AG08396 (cell line): ENCODE measurements around the gene FAM186B.
"Not testable (repeated sequence)": the region's sequence is repeated elsewhere in the genome, so short reads cannot be mapped to it uniquely, and the experiment has no call there.

Experiments
- DNase-seq: peaks from one replicate; pipeline ENCODE4 v3.0.0; 2012; ENCODE audit warnings: low spot score, mixed read lengths

Gene FAM186B, protein sequence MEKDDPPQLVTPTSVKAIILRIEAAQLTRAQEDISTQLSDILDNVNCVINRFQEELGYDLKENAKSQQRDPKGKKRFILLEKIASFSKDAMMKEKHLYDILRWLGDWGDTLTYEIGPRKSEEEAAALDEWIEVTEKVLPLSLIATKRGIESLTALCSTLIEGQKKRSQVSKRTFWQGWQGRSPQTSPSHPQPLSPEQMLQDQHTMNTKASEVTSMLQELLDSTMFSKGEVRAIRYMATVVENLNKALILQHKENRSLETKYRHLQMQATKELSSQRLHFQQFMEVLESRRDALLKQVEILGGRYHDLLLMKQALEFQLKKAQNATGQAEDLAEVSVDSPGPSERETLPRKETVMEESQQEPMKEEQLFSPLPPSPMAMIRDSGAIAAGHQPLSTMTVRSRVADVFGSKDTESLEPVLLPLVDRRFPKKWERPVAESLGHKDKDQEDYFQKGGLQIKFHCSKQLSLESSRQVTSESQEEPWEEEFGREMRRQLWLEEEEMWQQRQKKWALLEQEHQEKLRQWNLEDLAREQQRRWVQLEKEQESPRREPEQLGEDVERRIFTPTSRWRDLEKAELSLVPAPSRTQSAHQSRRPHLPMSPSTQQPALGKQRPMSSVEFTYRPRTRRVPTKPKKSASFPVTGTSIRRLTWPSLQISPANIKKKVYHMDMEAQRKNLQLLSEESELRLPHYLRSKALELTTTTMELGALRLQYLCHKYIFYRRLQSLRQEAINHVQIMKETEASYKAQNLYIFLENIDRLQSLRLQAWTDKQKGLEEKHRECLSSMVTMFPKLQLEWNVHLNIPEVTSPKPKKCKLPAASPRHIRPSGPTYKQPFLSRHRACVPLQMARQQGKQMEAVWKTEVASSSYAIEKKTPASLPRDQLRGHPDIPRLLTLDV

DNA sequence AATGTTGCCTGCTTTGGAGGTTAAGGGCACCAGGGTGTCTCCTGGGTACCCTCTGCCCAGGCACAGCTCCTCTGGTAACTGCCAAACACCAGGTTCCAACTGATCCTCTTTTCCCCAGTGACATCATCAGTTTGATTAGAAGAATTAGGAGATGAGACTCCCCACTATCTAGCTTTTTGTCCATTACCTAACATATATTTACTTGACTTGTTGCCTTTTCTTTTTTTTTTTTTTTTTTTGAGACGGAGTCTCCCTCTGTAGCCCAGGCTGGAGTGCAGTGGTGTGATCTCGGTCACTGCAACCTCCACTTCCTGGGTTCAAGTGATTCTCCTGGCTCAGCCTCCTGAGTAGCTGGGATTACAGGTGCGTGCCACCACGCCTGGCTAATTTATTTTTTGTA lies at the start of gene FAM186B:
TSS of gene FAM186B (minus strand) at position 101 of the 400 bp plus-strand sequence. CDS start 162 bp downstream, outside the sequence.
- DNase-seq = not testable (repeated sequence)

- no peak for DNase-seq
Observed at GRCh38 chr12:49654715-49655114, 49.3 kb upstream of the FAM186B start.

DNA sequence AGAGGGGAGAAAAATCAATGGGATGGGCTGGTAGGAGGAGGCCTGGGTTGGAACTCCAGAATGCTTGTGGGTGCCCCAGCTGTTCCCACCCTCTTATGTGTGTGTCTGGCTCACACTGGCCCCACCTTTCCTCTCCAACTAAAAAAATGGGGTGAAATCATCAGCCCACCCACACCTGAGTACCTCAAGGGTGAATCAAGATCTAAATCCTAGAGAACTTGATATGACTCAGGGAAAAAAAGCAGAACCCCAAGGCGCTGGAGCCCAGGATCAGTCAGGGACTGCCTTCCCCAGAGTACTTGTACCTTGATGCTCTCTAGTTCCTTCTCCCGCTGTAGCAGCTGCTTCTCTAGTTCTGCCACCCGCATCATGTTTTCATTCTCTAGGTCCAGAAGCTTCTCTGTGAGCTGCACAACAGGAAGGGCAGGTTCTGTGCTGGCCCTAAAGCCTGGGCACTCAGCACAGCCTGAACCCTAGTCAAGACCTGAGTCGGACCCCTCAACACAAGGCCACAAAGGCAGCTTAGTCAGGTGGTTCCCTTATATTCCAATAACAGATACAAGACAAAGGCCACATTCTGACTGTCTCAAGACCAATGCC lies 47.6 kb upstream of the FAM186B start:
- no peak for DNase-seq

GRCh38 chr12:49651855-49652254 lies 46.4 kb upstream of the FAM186B start:
- no peak for DNase-seq

DNA sequence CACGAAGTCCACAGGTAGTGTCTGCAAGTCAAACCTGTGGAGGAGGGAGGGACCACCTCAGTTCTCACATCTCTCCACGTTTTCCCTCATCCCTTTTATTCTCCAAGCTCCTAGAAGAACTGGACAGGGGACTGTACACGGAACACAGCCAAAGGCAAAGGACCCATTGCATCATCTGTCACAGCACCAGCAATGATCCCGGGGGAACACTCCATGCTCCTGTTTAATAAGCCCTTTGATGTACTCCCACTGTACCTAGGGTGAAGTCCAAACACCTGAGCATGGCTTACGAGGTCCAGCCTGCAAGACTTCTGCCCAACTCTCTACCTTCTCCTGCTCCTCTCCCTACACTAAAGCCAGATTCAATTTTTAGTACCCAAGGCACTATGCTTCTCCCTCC lies 44.5 kb upstream of the FAM186B start:
- DNase-seq = no peak

- no peak for DNase-seq
Observed at GRCh38 chr12:49649445-49649844, 44.0 kb upstream of the FAM186B start.

DNA sequence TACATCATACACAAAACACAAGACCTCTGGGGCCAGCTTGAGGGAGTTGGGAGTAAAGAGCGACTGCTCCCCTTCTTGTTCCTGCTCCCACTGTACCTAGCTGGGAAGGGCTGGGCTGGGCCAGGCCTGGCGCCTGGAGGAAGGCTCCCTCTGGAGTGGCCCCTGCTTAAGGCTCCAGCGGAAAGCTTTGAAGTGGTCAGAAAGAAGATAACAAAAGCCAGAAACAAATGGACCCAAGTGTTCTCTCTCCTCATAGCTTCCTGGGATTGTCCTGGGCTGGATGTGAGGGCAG lies 43.2 kb upstream of the FAM186B start:
- DNase-seq = no peak

DNA sequence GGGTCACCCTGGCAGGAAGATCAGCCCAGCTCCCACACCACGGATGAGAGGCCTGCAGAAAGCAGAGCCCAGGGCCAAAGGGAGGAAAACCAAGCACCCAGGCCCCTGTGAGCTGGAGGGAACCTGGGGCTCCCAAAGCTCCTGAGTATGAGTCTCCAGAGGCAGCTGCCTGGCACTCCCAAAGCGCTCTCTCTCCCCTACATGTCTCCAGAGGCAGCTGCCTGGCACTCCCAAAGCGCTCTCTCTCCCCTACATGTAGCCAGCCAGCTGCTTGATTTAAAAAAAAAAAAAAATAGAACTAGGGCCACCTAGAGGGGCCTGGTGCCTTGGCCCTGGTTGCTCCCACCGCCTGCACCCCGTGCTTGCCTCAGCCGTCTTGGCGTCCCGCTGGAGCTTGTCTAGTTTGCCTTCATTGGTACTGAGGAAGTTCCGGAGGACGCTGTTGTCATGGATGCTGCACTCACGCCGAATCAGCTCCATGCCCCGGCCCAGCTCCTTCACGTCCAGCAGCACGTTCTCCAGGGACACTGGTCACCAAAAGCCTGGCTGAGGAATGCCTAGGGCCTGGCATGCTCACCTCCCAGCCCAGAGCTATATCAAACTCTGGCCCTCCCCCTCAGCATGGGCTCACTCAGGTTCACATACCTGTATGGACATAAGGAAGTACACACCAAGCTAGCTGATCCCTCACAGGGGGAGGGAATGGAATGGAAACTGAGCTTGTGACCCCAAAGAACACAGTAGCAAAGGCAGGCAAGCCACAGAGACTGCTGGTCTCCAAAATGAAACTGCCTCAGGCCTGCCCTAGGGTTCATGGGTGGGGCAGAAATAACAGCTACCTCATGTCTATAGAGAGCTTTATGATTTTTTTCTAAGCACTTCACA lies 42.6 kb upstream of the FAM186B start:
- no peak for DNase-seq

- no peak for DNase-seq
Observed at GRCh38 chr12:49646871-49647654, 41.6 kb upstream of the FAM186B start.

- no peak for DNase-seq
Observed at GRCh38 chr12:49646331-49646830, 40.9 kb upstream of the FAM186B start.

GRCh38 chr12:49645146-49646039 lies 40.0 kb upstream of the FAM186B start:
- DNase-seq = no peak

- DNase-seq = peak; percentile 91
Observed at GRCh38 chr12:49644620-49644994, 39.2 kb upstream of the FAM186B start.

- no peak for DNase-seq
Observed at GRCh38 chr12:49643961-49644619, 38.7 kb upstream of the FAM186B start.

DNA sequence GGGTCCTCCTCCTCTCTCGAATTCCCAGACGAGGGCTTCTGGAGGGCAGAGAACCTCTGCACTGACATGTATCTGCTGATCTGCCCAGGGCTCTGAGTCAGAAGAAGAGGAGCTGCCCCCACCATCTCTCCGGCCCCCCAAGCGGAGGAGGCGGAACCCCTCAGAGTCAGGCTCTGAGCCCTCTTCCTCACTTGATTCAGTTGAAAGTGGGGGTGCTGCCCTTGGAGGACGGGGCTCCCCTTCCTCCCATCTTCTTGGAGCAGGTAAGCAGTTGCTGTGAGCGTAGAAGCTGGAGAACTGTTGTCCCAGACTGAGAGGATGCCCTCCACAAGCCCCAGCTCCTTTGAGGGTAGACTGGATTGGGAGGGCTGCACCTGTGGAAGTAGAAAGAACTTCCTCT lies 37.7 kb upstream of the FAM186B start:
- DNase-seq = no peak

DNA sequence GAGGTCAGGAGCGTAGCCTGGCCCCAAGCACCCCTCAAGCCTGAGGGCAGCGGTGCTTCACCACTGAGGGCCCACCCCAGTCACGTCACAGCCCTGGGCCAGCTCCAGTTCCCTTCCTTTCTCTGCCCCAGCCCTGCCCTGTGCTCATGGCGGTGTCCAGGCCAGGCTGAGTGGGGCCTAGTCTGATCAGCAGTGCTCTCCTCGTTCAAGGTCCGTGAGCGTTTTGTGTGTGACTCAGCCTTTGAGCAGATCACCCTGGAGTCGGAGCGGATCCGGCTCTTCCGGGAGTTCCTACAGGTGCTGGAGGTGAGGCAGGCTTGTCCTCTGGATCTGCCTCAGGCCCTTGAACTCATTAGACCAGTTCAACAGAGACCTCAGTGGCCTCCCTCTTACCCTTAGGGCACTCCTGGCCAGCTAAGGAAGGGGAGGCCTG lies 36.9 kb upstream of the FAM186B start:
- DNase-seq = no peak

DNA sequence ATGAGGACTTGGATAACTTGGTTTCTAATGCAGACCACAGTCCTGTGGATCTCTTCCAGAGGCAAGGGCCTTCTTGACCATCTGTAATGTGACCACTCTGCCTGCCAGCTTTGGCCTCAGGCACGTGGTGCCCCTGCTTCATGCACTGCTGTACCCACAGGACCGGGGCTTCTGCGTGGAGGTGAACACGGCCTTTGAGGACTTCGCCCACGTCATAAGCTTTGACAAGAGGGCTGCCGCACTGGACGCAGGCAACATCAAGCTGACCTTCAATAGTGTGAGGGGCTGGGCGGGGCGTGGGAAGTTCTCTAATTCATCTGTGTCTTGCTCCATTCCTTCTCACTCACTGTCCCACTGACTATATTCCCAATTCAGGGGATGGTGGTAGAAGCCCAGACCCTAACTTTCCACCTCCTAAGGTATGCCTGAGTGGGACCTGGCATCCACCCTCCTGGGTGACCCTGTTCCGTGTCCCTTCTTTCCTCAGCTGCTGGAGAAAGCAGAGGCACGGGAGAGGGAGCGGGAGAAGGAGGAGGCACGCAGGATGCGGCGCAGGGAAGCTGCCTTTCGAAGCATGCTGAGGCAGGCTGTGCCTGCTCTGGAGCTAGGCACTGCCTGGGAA lies 36.4 kb upstream of the FAM186B start:
- DNase-seq = no peak

DNA sequence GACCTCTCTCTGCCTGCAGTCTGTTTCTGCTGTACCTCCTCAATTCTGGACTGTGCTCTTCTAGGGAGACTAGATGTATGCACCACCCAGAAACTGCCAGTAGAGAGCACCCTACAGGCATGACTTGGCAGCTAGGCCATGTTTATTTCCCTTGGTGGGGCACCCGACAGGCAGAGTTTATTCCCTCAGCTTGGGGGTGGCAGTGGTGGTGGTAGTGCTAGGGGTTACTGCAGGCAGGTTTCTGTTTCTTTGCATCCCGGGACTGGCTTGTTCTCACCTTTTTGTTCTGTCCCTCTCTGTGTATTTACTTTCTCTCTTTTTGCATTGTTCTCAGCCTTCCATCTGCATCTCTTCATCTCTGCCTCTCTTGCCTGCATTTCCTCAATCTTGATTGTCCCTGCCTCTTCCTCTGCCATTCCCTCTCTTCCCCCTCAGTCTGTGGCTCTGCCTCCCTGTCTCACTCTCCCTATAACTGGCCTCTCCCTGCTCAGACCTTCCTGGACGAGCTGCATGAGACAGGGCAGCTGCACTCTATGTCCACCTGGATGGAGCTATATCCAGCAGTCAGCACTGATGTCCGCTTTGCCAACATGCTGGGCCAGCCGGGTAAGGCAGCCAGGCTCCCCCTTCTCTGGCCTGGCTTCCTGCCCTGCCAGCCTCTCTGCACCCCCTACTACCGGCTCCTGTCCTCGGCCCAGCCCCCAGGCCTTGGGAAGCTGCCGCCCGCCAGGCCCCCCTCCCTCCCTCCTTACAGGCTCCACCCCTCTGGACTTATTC lies 31.7 kb upstream of the FAM186B start:
- DNase-seq = peak; percentile 85

- DNase-seq = no peak
Observed at GRCh38 chr12:49636574-49636973, 31.1 kb upstream of the FAM186B start.
